Neural cell (in vitro differentiated cells): ENCODE measurements around the gene NSG1. TPM values are rescaled to one million over a fixed set of nuclear protein-coding genes. Genes with fewer than 3 reads are reported as not detected.

Experiments used
- H2AFZ ChIP-seq: fragments of 200-600, 300-800 bp; sonication (generic), shearing (Covaris generic); 2 replicates; pipeline ENCODE4 v1.6.0; 2014; ENCODE audit warnings: low read depth, mild to moderate bottlenecking, antibody characterized with exemption, low read length, moderate library complexity
- H3F3A ChIP-seq: fragments of 200-600 bp; shearing (Covaris generic); 2 replicates; pipeline ENCODE4 v1.6.1; 2016; ENCODE audit warnings: mild to moderate bottlenecking, moderate library complexity, mixed read lengths, antibody characterized with exemption, low read length; ENCODE audit not compliant: insufficient read depth, poor library complexity, severe bottlenecking
- H3K27ac ChIP-seq: fragments of 200-600, 300-800 bp; sonication (generic), shearing (Covaris generic); 2 replicates; pipeline ENCODE4 v1.5.1; 2014; ENCODE audit warnings: mild to moderate bottlenecking, low read length, moderate library complexity
- H3K27me3 ChIP-seq: fragments of 300-800, 200-600 bp; sonication (generic), shearing (Covaris generic); 2 replicates; pipeline ENCODE4 v1.6.0; 2014; ENCODE audit warnings: mild to moderate bottlenecking, low read depth, low read length, moderate library complexity; ENCODE audit not compliant: insufficient read depth
- H3K36me3 ChIP-seq: fragments of 300-800, 200-600 bp; sonication (generic), shearing (Covaris generic); 2 replicates; pipeline ENCODE4 v1.5.1; 2014; ENCODE audit warnings: mild to moderate bottlenecking, antibody characterized with exemption, low read length, moderate library complexity; ENCODE audit not compliant: insufficient read depth
- H3K4me2 ChIP-seq: fragments of 300-800, 200-600 bp; sonication (generic), shearing (Covaris generic); 2 replicates; pipeline ENCODE4 v1.6.0; 2014; ENCODE audit warnings: mild to moderate bottlenecking, low read length
- H3K4me3 ChIP-seq: fragments of 300-800, 200-600 bp; sonication (generic), shearing (Covaris generic); 2 replicates; pipeline ENCODE4 v1.5.1; 2014; ENCODE audit warnings: mild to moderate bottlenecking, low read length, moderate library complexity
- H3K79me2 ChIP-seq: fragments of 200-600 bp; shearing (Covaris generic); replicated peaks from 2 replicates; pipeline ENCODE4 v1.6.0; 2014; ENCODE audit warnings: mild to moderate bottlenecking, low read length, moderate library complexity; ENCODE audit not compliant: insufficient read depth
- H3K9ac ChIP-seq: fragments of 300-800, 200-600 bp; sonication (generic), shearing (Covaris generic); 2 replicates; pipeline ENCODE4 v1.6.1; 2016; ENCODE audit warnings: mild to moderate bottlenecking, low read length, mixed read lengths
- H3K9me2 ChIP-seq: fragments of 200-600 bp; shearing (Covaris generic); 2 replicates; pipeline ENCODE4 v1.6.1; 2016; ENCODE audit warnings: mild to moderate bottlenecking, low read length, mixed read lengths; ENCODE audit not compliant: insufficient read depth
- H3K9me3 ChIP-seq: fragments of 200-600, 300-800 bp; sonication (generic), shearing (Covaris generic); 2 replicates; pipeline ENCODE4 v1.6.1; 2016; ENCODE audit warnings: mild to moderate bottlenecking, mixed run types, low read length, moderate library complexity, mixed read lengths
- H4K20me1 ChIP-seq: fragments of 200-600 bp; shearing (Covaris generic); 2 replicates; pipeline ENCODE4 v1.6.1; 2016; ENCODE audit warnings: mild to moderate bottlenecking, mixed run types; ENCODE audit not compliant: insufficient read depth
- EP300 ChIP-seq: fragments of 450-650 bp; conservative IDR thresholded peaks from 2 replicates; pipeline ENCODE4 v1.6.1; 2014; ENCODE audit warnings: antibody characterized with exemption, mild to moderate bottlenecking, moderate library complexity; ENCODE audit not compliant: poor library complexity, severe bottlenecking
- EZH2 ChIP-seq: fragments of 200-600, 300-800 bp; shearing (Covaris generic), sonication (generic); IDR thresholded peaks from 2 replicates; pipeline ENCODE4 v1.6.1; 2014; ENCODE audit warnings: antibody characterized with exemption, low read length, borderline replicate concordance, mild to moderate bottlenecking; ENCODE audit not compliant: insufficient read depth, poor library complexity, severe bottlenecking
- MXI1 ChIP-seq: fragments of 450-650 bp; conservative IDR thresholded peaks from 2 replicates; pipeline ENCODE4 v1.6.1; 2014; ENCODE audit warnings: antibody characterized with exemption, mild to moderate bottlenecking; ENCODE audit not compliant: poor library complexity, severe bottlenecking
- POLR2AphosphoS5 ChIP-seq: IDR thresholded peaks from 2 replicates; pipeline ENCODE4 v1.6.1; 2012
- RAD21 ChIP-seq: fragments of 450-650 bp; conservative IDR thresholded peaks from 2 replicates; pipeline ENCODE4 v1.6.1; 2014; ENCODE audit warnings: antibody characterized with exemption, mild to moderate bottlenecking, moderate library complexity
- SMC3 ChIP-seq: fragments of 450-650 bp; conservative IDR thresholded peaks from 2 replicates; pipeline ENCODE4 v1.6.1; 2014; ENCODE audit warnings: antibody characterized with exemption, mild to moderate bottlenecking, moderate library complexity; ENCODE audit not compliant: poor library complexity
- TAF1 ChIP-seq: IDR thresholded peaks from 2 replicates; pipeline ENCODE4 v1.6.1; 2012; ENCODE audit warnings: low read depth
- polyA plus RNA-seq: library from polyadenylated mRNA; depleted of rRNA; stranded (reverse); fragments of >200 nt; gene quantifications from 2 replicates; pipeline ENCODE4 v1.2.3, GENCODE V29; 2014
- TF ChIP-seq, protein P1 (sequence below): IDR thresholded peaks from 2 replicates; pipeline ENCODE4 v1.6.1; 2012; ENCODE audit warnings: borderline replicate concordance
- TF ChIP-seq, protein P2 (sequence below): fragments of 450-650 bp; IDR thresholded peaks from 2 replicates; pipeline ENCODE4 v1.5.1; 2014; ENCODE audit warnings: antibody characterized with exemption, mild to moderate bottlenecking, moderate library complexity; ENCODE audit not compliant: poor library complexity, severe bottlenecking

The NSG1 gene
- polyA plus RNA-seq, 1 donor from 2014 or later, result 921 TPM

GRCh38 chr4:4390046-4390445 lies 3.1 kb downstream of the NSG1 start:
- Histone ChIP-seq H4K20me1 (peaks cover 10% of the 10 kb centered on the region), H3K79me2 (peaks cover 66% of the 10 kb centered on the region), H3K4me3 (peak overlapping the region; percentile 97), H3K27me3 (no peaks in the 10 kb centered on the region), H2AFZ (no peak overlapping the region), H3K36me3 (peaks cover 34% of the 10 kb centered on the region), H3K9me2 (no peaks in the 10 kb centered on the region), H3K27ac (no peak overlapping the region), H3F3A (peaks cover 13% of the 10 kb centered on the region), H3K9me3 (no peaks in the 10 kb centered on the region), H3K9ac (no peak overlapping the region), H3K4me2 (no peak overlapping the region)
- TF ChIP-seq SMC3 (no peak), RAD21 (no peak), MXI1 (no peak), EP300 (no peak), TAF1 (no peak), EZH2 (no peak), POLR2AphosphoS5 (no peak)
- TF ChIP-seq, protein P1, sequence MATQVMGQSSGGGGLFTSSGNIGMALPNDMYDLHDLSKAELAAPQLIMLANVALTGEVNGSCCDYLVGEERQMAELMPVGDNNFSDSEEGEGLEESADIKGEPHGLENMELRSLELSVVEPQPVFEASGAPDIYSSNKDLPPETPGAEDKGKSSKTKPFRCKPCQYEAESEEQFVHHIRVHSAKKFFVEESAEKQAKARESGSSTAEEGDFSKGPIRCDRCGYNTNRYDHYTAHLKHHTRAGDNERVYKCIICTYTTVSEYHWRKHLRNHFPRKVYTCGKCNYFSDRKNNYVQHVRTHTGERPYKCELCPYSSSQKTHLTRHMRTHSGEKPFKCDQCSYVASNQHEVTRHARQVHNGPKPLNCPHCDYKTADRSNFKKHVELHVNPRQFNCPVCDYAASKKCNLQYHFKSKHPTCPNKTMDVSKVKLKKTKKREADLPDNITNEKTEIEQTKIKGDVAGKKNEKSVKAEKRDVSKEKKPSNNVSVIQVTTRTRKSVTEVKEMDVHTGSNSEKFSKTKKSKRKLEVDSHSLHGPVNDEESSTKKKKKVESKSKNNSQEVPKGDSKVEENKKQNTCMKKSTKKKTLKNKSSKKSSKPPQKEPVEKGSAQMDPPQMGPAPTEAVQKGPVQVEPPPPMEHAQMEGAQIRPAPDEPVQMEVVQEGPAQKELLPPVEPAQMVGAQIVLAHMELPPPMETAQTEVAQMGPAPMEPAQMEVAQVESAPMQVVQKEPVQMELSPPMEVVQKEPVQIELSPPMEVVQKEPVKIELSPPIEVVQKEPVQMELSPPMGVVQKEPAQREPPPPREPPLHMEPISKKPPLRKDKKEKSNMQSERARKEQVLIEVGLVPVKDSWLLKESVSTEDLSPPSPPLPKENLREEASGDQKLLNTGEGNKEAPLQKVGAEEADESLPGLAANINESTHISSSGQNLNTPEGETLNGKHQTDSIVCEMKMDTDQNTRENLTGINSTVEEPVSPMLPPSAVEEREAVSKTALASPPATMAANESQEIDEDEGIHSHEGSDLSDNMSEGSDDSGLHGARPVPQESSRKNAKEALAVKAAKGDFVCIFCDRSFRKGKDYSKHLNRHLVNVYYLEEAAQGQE, result no peak
- TF ChIP-seq, protein P2, sequence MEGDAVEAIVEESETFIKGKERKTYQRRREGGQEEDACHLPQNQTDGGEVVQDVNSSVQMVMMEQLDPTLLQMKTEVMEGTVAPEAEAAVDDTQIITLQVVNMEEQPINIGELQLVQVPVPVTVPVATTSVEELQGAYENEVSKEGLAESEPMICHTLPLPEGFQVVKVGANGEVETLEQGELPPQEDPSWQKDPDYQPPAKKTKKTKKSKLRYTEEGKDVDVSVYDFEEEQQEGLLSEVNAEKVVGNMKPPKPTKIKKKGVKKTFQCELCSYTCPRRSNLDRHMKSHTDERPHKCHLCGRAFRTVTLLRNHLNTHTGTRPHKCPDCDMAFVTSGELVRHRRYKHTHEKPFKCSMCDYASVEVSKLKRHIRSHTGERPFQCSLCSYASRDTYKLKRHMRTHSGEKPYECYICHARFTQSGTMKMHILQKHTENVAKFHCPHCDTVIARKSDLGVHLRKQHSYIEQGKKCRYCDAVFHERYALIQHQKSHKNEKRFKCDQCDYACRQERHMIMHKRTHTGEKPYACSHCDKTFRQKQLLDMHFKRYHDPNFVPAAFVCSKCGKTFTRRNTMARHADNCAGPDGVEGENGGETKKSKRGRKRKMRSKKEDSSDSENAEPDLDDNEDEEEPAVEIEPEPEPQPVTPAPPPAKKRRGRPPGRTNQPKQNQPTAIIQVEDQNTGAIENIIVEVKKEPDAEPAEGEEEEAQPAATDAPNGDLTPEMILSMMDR, result no peak

DNA sequence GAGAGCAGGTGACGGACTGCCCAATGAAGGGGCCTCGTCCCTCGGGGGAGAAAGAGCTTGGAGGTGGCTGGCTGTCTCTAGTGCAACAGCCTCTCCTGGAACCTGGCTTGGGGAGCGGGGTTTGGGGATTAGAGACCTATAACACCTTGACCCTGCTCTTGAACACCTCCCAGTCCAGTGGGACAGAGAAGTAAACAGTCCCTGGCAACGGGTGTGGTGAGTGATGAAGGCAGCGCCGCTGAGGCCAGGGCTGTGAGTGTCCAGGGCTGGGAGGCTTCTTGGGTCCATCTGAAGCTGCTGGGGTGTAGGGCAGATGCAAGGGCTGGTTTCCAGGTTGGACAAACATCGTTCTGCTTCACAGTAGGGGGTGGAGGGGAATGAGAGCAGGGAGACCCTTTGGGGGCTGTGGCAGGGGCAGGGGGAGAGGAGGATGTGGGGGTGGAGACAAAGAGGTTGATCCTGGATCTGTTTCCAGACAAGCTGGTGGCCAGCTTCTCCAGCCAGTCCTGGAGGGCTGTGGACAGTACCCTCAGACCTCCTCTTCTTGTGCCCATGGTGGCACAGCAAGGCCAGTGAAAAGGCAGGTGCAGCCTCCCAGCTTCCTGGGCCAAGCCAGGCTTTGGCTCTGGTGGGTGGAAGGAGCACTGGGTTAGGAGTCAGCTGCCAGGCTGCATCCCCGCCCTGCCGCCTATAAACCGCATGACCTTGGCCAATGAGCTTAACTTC lies 3.8 kb downstream of the NSG1 start:
- no peak for TF ChIP-seq POLR2AphosphoS5
- TF ChIP-seq RAD21, result no peak
- TF ChIP-seq, protein P2, result no peak
- no peak for TF ChIP-seq EP300
- no peak for TF ChIP-seq EZH2
- TF ChIP-seq SMC3, result no peak
- TF ChIP-seq MXI1, result no peak
- TF ChIP-seq, protein P1, result no peak
- peaks cover 16% of the 10 kb centered on the region for H4K20me1 ChIP-seq
- H3K4me2 ChIP-seq, result no peak overlapping the region
- no peaks in the 10 kb centered on the region for H3K9me2 ChIP-seq
- H3K9me3 ChIP-seq, result no peaks in the 10 kb centered on the region
- H3K27ac ChIP-seq, result no peak overlapping the region
- H3K27me3 ChIP-seq, result no peaks in the 10 kb centered on the region
- H3K36me3 ChIP-seq, result peaks cover 34% of the 10 kb centered on the region
- H3K4me3 ChIP-seq, result peak overlapping the region; percentile 97
- H3K9ac ChIP-seq, result no peak overlapping the region
- H2AFZ ChIP-seq, result no peak overlapping the region
- H3K79me2 ChIP-seq, result peaks cover 62% of the 10 kb centered on the region
- H3F3A ChIP-seq, result peaks cover 13% of the 10 kb centered on the region
